HFFc6 (cell line): Measurements from ENCODE around the gene AP1S1. TPM values are rescaled to one million over a fixed set of nuclear protein-coding genes. Genes with fewer than 3 reads are reported as not detected.
A peak's percentile ranks its signal among the peaks of the same experiment; 100 is the strongest.

ENCODE experiments used
- DNase-seq: peaks from one replicate; pipeline ENCODE4 v3.0.0-alpha.2; 2018
- H3K27ac Mint-ChIP-seq: 2 replicates; pipeline ENCODE4 v1.8.0; 2020; ENCODE audit warnings: mild to moderate bottlenecking, mixed read lengths
- H3K27me3 Mint-ChIP-seq: 2 replicates; pipeline ENCODE4 v1.8.0; 2021; ENCODE audit warnings: mild to moderate bottlenecking, moderate library complexity, mixed read lengths; ENCODE audit not compliant: insufficient read depth
- H3K36me3 Mint-ChIP-seq: 2 replicates; pipeline ENCODE4 v1.8.0; 2021; ENCODE audit warnings: low read depth, mixed read lengths
- H3K4me1 Mint-ChIP-seq: 2 replicates; pipeline ENCODE4 v1.8.0; 2020; ENCODE audit warnings: low read depth, mixed read lengths
- H3K4me3 Mint-ChIP-seq: 2 replicates; pipeline ENCODE4 v1.8.0; 2020; ENCODE audit warnings: mild to moderate bottlenecking, moderate library complexity, mixed read lengths
- H3K9me3 Mint-ChIP-seq: 2 replicates; pipeline ENCODE4 v1.8.0; 2020; ENCODE audit warnings: mild to moderate bottlenecking, mixed read lengths
- CTCF ChIP-seq: fragments of 200-600 bp; sonication (generic); IDR thresholded peaks from 2 replicates; pipeline ENCODE4 v1.5.0; 2021; ENCODE audit warnings: antibody characterized with exemption, mild to moderate bottlenecking
- total RNA-seq, 6 experiments: library from RNA; stranded (reverse); fragmentation: NEBNext Ultra II Directional; extraction: Animal tissue kit (Norgen Biotek cat#: 25700); gene quantifications; 2 replicates in 1 of 6; 3 replicates in 5 of 6; pipeline ENCODE4 v1.2.3, GENCODE V29; 2021

The AP1S1 gene
- total RNA-seq, 6 experiments from 2014 or later = 154 to 176 (median 166) TPM

- peak; percentile 36 for DNase-seq
- TF ChIP-seq CTCF = no peak
- Mint-ChIP-seq H3K27me3 (peaks cover 28% of the 10 kb centered on the region), H3K36me3 (peaks cover 13% of the 10 kb centered on the region; the same call in 1 of the 2 replicates), H3K9me3 (no peaks in the 10 kb centered on the region), H3K4me1 (peaks cover 40% of the 10 kb centered on the region), H3K4me3 (peak overlapping the region; percentile 63; the same call in 1 of the 2 replicates), H3K27ac (no peak overlapping the region)
Measured at GRCh38 chr7:101162551-101163278, 8.4 kb downstream of the AP1S1 start.

GRCh38 chr7:101163279-101164070, 9.2 kb downstream of the AP1S1 start:
- no peak for TF ChIP-seq CTCF
- peak overlapping the region; percentile 63 for H3K4me3 Mint-ChIP-seq
- no peak for DNase-seq
- H3K27ac Mint-ChIP-seq = no peak overlapping the region
- peaks cover 32% of the 10 kb centered on the region for H3K27me3 Mint-ChIP-seq
- H3K4me1 Mint-ChIP-seq = peaks cover 48% of the 10 kb centered on the region
- peaks cover 13% of the 10 kb centered on the region; the same call in 1 of the 2 replicates for H3K36me3 Mint-ChIP-seq
- H3K9me3 Mint-ChIP-seq = no peaks in the 10 kb centered on the region

- TF ChIP-seq CTCF = no peak
- H3K27me3 Mint-ChIP-seq = peaks cover 33% of the 10 kb centered on the region
Measured at GRCh38 chr7:101164071-101164840, 10.0 kb downstream of the AP1S1 start.

GRCh38 chr7:101165075-101165957, 11.0 kb downstream of the AP1S1 start, which contains the start of gene VGF:
Gene VGF (minus strand): TSS chr7:101165569. CDS start chr7:101164843, 726 bp downstream.
- Mint-ChIP-seq H3K27ac (0 out of 2 replicates have a peak within 1 kb of the TSS, but pooled peaks have one; percentile 19), H3K36me3 (peaks cover 4% of the 10 kb centered on the region; the same call in 1 of the 2 replicates), H3K4me3 (peak within 1 kb of the TSS; percentile 89), H3K4me1 (peaks cover 48% of the 10 kb centered on the region), H3K9me3 (no peaks in the 10 kb centered on the region), H3K27me3 (peaks cover 32% of the 10 kb centered on the region)
- DNase-seq = peak; percentile 89
- TF ChIP-seq CTCF = no peak

More at GRCh38 chr7:101164071-101164840, 10.0 kb downstream of the AP1S1 start:
- H3K4me1 Mint-ChIP-seq = peaks cover 50% of the 10 kb centered on the region
- no peak overlapping the region for H3K4me3 Mint-ChIP-seq
- no peak overlapping the region for H3K27ac Mint-ChIP-seq
- H3K9me3 Mint-ChIP-seq = no peaks in the 10 kb centered on the region
- DNase-seq = peak; percentile 47
- peaks cover 13% of the 10 kb centered on the region; the same call in 1 of the 2 replicates for H3K36me3 Mint-ChIP-seq
